AG10803 (cell line): ENCODE results near the gene DSPP.
"Not testable (repeated sequence)": the region's sequence is repeated elsewhere in the genome, so short reads cannot be mapped to it uniquely, and the experiment has no call there.

Experiments used
- DNase-seq: peaks from one replicate; pipeline ENCODE4 v3.0.0; 2010; ENCODE audit warnings: low read depth
- H3K4me3 ChIP-seq: 2 replicates; pipeline ENCODE4 v1.5.1; 2011; ENCODE audit warnings: mild to moderate bottlenecking, low read length, control low read depth
- TF ChIP-seq, protein P1 (sequence below): conservative IDR thresholded peaks from 2 replicates; pipeline ENCODE4 v1.5.1; 2011; ENCODE audit warnings: mild to moderate bottlenecking, low read length, control low read depth, inconsistent platforms

The DSPP gene

DNA sequence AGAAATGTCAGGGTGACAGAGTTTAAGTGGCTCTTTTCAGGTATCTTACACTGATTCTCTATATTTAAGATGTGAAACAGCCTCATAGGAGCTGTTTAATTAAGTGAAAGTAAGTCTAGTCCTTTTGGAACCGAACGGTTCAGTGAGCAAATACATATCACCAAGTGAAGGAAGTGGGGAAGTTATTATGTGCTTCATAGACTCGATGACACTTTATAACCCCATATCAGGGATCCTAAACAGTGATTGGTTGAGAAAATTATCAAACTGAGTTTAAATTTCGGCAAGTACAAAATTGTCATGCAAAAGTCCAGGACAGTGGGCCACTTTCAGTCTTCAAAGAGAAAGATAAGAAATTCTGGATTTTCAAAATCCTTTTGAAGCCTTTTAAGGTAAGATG lies at the start of gene DSPP:
Gene DSPP, plus strand, starts transcription at position 301 of the 400 bp plus-strand sequence. CDS start 2,380 bp downstream, outside the sequence.
- TF ChIP-seq, protein P1, sequence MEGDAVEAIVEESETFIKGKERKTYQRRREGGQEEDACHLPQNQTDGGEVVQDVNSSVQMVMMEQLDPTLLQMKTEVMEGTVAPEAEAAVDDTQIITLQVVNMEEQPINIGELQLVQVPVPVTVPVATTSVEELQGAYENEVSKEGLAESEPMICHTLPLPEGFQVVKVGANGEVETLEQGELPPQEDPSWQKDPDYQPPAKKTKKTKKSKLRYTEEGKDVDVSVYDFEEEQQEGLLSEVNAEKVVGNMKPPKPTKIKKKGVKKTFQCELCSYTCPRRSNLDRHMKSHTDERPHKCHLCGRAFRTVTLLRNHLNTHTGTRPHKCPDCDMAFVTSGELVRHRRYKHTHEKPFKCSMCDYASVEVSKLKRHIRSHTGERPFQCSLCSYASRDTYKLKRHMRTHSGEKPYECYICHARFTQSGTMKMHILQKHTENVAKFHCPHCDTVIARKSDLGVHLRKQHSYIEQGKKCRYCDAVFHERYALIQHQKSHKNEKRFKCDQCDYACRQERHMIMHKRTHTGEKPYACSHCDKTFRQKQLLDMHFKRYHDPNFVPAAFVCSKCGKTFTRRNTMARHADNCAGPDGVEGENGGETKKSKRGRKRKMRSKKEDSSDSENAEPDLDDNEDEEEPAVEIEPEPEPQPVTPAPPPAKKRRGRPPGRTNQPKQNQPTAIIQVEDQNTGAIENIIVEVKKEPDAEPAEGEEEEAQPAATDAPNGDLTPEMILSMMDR: no peak
- DNase-seq: no peak

DNA sequence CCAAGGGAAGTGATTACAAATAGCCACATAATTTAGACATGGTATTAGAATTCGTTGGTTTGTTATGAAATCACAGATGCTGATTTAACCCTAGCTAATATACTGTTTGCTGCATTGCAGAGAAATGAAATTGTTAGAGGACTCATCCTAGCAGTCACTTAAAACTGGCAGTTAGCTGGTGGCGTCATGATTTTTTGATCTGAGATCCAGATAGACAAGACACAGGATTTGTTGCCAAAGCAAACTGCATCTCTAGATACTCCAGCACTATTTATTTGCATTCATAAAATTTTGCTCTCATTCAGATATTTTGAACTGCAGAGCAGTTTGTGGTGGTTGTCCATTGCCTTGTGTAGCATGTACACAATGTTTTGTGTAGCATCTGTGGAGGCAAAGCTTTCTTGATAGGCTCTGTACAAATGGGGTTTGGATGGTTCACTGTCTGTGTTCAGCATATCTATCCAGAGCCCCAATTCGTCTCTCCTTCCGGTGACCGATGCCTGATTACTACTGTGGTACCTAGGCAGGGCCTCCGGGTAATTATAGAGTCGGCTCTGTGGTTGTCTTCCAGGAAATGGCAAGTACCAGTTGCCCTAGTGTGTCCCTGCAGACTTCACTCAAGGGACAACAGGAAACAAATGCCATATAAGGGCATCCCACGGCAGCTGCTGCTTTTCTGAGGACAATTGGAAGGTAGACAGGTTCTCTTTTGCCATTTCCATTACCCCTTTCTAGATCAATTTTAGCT lies 49.1 kb upstream of the DSPP start:
- no peak for DNase-seq
- H3K4me3 ChIP-seq: no peak overlapping the region
- TF ChIP-seq, protein P1: no peak

More for the DNA sequence above, at the start of gene DSPP:
- H3K4me3 ChIP-seq: no peak within 1 kb of the TSS

DNA sequence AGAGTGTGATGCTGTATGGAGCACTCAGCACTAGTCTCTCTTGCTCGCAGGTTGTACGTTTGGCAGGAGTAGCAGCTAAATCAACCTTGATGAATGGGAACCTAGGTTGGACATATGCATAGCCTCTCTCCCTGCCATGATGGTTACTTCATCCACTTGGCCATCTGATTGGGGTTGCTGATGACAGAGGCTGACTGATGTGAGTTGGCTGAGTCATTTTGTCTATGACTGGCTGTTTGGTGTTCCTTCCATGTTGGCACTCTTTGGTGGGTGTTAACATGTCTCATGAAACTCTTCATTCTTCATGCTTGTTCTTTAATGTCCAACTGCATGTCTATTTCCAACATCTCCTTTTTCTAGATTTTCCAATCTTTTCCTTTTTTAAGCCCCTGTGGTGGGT lies 47.5 kb upstream of the DSPP start:
- H3K4me3 ChIP-seq: no peak overlapping the region
- TF ChIP-seq, protein P1: no peak

DNA sequence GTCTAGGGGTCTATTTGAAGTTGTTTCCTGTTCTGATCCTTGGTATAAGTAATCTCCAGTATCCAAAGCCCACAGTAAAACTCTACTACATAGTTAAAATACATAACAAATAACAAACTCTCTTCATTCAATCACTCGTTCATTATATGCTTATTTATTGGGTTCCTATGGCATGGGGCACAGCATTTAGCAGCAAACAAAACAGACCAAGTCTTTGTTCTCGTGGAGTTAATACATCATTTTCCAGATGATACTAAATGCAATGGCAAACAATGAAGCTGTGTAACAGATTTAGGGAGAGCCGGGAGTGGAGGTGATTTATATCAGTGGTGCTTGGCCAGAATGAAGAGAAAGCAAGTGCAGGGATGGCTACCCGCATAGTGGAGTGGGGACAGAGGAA lies 42.6 kb upstream of the DSPP start:
- DNase-seq: no peak
- H3K4me3 ChIP-seq: no peak overlapping the region
- TF ChIP-seq, protein P1: no peak

More for the DNA sequence above, 47.5 kb upstream of the DSPP start:
- DNase-seq: no peak

DNA sequence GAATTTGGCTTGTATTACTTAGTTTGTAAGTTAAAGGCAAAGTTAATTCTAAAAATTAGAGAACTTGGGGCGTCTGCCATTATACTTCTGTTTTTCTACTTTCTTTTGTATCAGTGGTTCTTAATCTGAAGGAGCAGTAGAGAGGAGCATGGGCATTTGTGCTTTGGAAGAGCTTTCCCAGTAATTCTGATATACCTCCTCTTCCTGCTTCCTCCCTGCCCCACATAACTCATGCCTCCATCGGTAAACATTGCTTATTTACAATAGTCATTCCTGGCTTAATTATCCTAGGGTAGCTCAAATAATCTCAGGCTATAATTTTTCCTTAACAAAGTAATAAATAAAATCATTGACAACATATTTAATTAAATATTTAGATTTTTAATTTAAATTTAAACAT lies 42.1 kb upstream of the DSPP start:
- H3K4me3 ChIP-seq: no peak overlapping the region
- TF ChIP-seq, protein P1: no peak
- DNase-seq: no peak

DNA sequence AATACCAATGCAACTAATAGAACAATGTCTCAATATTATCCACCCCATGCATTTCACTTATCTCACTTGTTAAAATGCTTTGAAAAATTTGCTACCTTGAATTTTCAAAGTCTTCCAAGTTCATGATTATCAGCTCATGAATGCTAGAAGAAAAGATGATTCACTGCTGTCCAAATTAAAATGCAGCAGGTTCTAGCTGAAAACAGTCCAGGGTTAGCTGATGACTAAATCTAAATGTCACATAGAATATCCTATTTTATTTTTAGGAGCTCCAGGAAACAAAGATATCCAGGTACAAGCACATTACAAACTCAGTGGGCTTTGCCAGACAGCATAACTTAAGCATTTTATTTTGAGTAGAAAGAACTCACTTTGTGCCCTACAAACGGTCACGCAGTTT lies 41.1 kb upstream of the DSPP start:
- TF ChIP-seq, protein P1: no peak
- DNase-seq: no peak
- no peak overlapping the region for H3K4me3 ChIP-seq

DNA sequence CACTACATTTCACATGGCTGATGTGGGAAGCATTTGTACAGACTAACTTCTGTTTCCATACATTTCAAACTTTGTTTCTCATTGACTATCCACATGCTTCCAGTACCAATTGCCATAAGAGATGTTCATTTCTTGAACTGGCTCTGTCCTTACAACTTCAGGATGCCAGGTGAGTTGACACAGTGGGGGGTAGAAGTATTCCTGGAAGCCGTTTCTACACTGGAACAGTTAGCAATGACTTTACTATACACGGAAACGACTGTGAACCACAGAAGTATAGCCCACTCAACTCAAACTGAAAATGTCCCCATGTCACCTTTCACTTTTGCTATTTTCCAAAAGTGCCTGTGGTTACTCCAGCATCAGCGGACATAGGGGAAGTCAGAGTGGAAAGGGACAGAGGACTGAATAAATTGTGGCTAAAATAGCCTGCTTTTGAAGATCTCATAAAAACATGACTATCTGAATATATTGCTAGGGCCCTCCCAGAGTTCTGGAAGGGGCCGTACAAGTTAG lies 38.0 kb upstream of the DSPP start:
- TF ChIP-seq, protein P1: no peak
- H3K4me3 ChIP-seq: no peak overlapping the region
- DNase-seq: no peak

DNA sequence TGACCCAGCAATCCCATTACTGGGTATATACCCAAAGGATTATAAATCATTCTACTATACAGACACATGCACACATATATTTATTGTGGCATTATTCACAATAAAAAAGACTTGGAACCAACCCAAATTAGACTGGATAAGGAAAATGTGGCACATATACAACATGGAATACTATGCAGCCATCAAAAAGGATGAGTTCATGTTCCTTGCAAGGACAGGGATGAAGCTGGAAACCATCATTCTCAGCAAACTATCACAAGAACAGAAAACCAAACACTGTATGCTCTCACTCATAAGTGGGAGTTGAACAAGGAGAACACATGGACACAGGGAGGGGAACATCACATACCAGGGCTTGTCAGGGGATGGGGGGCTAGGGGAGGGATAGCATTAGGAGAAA lies 34.0 kb upstream of the DSPP start:
- not testable (repeated sequence) for DNase-seq, H3K4me3 ChIP-seq
